ENCODE measurements around the gene KISS1.
A peak's percentile ranks its signal among the peaks of the same experiment; 100 is the strongest.

Gene KISS1

GRCh38 chr1:204217648-204218000 lies 21.3 kb upstream of the KISS1 start:
- no peak for DNase-seq (ENCODE audit: low read depth)

- DNase-seq (ENCODE audit: low read depth), result no peak
Observed at GRCh38 chr1:204216880-204217647, 20.8 kb upstream of the KISS1 start.

GRCh38 chr1:204216236-204216635 lies 19.9 kb upstream of the KISS1 start:
- DNase-seq (ENCODE audit: low read depth), result no peak

GRCh38 chr1:204213668-204214662 lies 17.7 kb upstream of the KISS1 start, which contains the start of gene GOLT1A:
Gene GOLT1A (minus strand): TSS chr1:204213988. CDS start chr1:204213906, 82 bp downstream.
- DNase-seq (ENCODE audit: low read depth), result peak; percentile 23

- no peak for DNase-seq (ENCODE audit: low read depth)
Observed at GRCh38 chr1:204212715-204213114, 16.4 kb upstream of the KISS1 start.

GRCh38 chr1:204211046-204211445 lies 14.8 kb upstream of the KISS1 start:
- DNase-seq (ENCODE audit: low read depth), result no peak

- DNase-seq (ENCODE audit: low read depth), result peak; percentile 66
Observed at GRCh38 chr1:204207136-204207616, 10.9 kb upstream of the KISS1 start.

GRCh38 chr1:204206121-204206520 lies 9.8 kb upstream of the KISS1 start:
- DNase-seq (ENCODE audit: low read depth), result no peak

- no peak for DNase-seq (ENCODE audit: low read depth)
Observed at GRCh38 chr1:204205486-204205885, 9.2 kb upstream of the KISS1 start.

GRCh38 chr1:204204944-204205343 lies 8.7 kb upstream of the KISS1 start:
- no peak for DNase-seq (ENCODE audit: low read depth)

GRCh38 chr1:204203206-204203767 lies 7.0 kb upstream of the KISS1 start:
- DNase-seq (ENCODE audit: low read depth), result no peak

- DNase-seq (ENCODE audit: low read depth), result no peak
Observed at GRCh38 chr1:204202481-204202880, 6.2 kb upstream of the KISS1 start.

GRCh38 chr1:204201348-204202040 lies 5.2 kb upstream of the KISS1 start:
- DNase-seq (ENCODE audit: low read depth), result no peak

GRCh38 chr1:204199579-204199978 lies 3.3 kb upstream of the KISS1 start:
- no peak for DNase-seq (ENCODE audit: low read depth)

- DNase-seq (ENCODE audit: low read depth), result no peak
Observed at GRCh38 chr1:204198348-204199340, 2.4 kb upstream of the KISS1 start.

GRCh38 chr1:204197068-204197467 lies 777 bp upstream of the KISS1 start:
- no peak for DNase-seq (ENCODE audit: low read depth)

GRCh38 chr1:204194771-204195170 lies 1.5 kb downstream of the KISS1 start:
- no peak for DNase-seq (ENCODE audit: low read depth)

GRCh38 chr1:204194080-204194479 lies 2.2 kb downstream of the KISS1 start:
- no peak for DNase-seq (ENCODE audit: low read depth)

GRCh38 chr1:204192589-204193352 lies 3.5 kb downstream of the KISS1 start:
- DNase-seq (ENCODE audit: low read depth), result no peak

GRCh38 chr1:204192046-204192445 lies 4.2 kb downstream of the KISS1 start:
- no peak for DNase-seq (ENCODE audit: low read depth)

All from activated T-cell treated with anti-CD3 and anti-CD28 coated beads for 24 hours (primary cell).